A549 treated with CORT108297 at 1 μM for 4 hours (cell line): ENCODE data around the gene SVOPL. TPM values are rescaled to one million over a fixed set of nuclear protein-coding genes. Genes with fewer than 3 reads are reported as not detected.

ENCODE experiments used
- total RNA-seq: library from RNA; stranded (reverse); fragments of 200-300 nt; extraction: Qiagen RNA extraction; gene quantifications from 5 replicates; pipeline ENCODE4 v1.2.3, GENCODE V29; 2022

Gene SVOPL
- 0.09 TPM in 1 of 5 replicates, not detected in the others for total RNA-seq

GRCh38 chr7:138700857-138701536 is at the start of gene SVOPL:
SVOPL (minus strand) TSS chr7:138701362; CDS start chr7:138679045, 22,317 bp downstream.

Other genes with a start within 250 kb of the SVOPL start
- 7.0 to 7.6 TPM (median 7.4 TPM) in 5 replicates for gene TRIM24, start 241.1 kb downstream of the SVOPL start, total RNA-seq
- gene TMEM213, start 96.6 kb upstream of the SVOPL start, total RNA-seq: not detected in 5 replicates
- 0.12 to 0.18 TPM (median 0.15 TPM) in 5 replicates for gene ATP6V0A4, start 96.8 kb upstream of the SVOPL start, total RNA-seq